SHP77 (cell line): ENCODE measurements around the gene CNP.
"Not testable (repeated sequence)": the region's sequence is repeated elsewhere in the genome, so short reads cannot be mapped to it uniquely, and the experiment has no call there.

ENCODE experiments used
- DNase-seq, 2 experiments: peaks; one replicate each; lab custom pipeline; 2025; lab: John Stamatoyannopoulos, UW

CNP gene

GRCh38 chr17:42002792-42003301, 36.3 kb downstream of the CNP start:
- DNase-seq = no peak

- DNase-seq = no peak
Measured at GRCh38 chr17:42005166-42005565, 38.6 kb downstream of the CNP start.

- DNase-seq = no peak
Measured at GRCh38 chr17:42009170-42009569, 42.6 kb downstream of the CNP start.

GRCh38 chr17:42010266-42010680, 43.7 kb downstream of the CNP start:
- not testable (repeated sequence) for DNase-seq

GRCh38 chr17:42010898-42011516, 44.4 kb downstream of the CNP start:
- no peak for DNase-seq

GRCh38 chr17:42012363-42012762, 45.8 kb downstream of the CNP start:
- not testable (repeated sequence) for DNase-seq

- DNase-seq = not testable (repeated sequence)
Measured at GRCh38 chr17:42013740-42014139, 47.1 kb downstream of the CNP start.

- no peak for DNase-seq
Measured at GRCh38 chr17:42016411-42016831, 49.8 kb downstream of the CNP start.

- DNase-seq = peak; percentile 91 to 92
Measured at GRCh38 chr17:42016941-42017865, 50.6 kb downstream of the CNP start, which contains the start of gene DNAJC7. Gene DNAJC7, minus strand, starts transcription at chr17:42017439. Its CDS starts 23 bp downstream, at chr17:42017416.

- DNase-seq = peak in 1 of 2 experiments; percentile 47
Measured at GRCh38 chr17:42017866-42018200, 51.2 kb downstream of the CNP start.

- DNase-seq = peak in 1 of 2 experiments; percentile 46
Measured at GRCh38 chr17:42018339-42018738, 51.7 kb downstream of the CNP start.

GRCh38 chr17:42018988-42019387, 52.4 kb downstream of the CNP start:
- no peak for DNase-seq

- peak; percentile 88 to 90 for DNase-seq
Measured at GRCh38 chr17:42019509-42020404, 53.2 kb downstream of the CNP start, which contains the start of gene NKIRAS2. Gene NKIRAS2, plus strand, starts transcription at chr17:42020090. Its CDS starts 1,488 bp downstream, at chr17:42021578.

- not testable (repeated sequence) for DNase-seq
Measured at GRCh38 chr17:42020845-42021244, 54.2 kb downstream of the CNP start.

- DNase-seq = no peak
Measured at GRCh38 chr17:42023524-42024349, 57.1 kb downstream of the CNP start.

- no peak for DNase-seq
Measured at GRCh38 chr17:42025191-42025579, 58.6 kb downstream of the CNP start.

GRCh38 chr17:42025936-42026335, 59.3 kb downstream of the CNP start:
- no peak for DNase-seq

- DNase-seq = no peak
Measured at GRCh38 chr17:42026857-42027589, 60.4 kb downstream of the CNP start.
